GM12878 (cell line): ENCODE measurements around the gene TXNRD1.

ENCODE experiments used
- CTCF ChIP-seq, 3 experiments: IDR thresholded peaks in 2 of 3; conservative IDR thresholded peaks in 1 of 3; 2 replicates each; pipeline ENCODE4 v1.5.1; 2011; ENCODE audit warnings: low read depth in 3 of 3, low read length in 3 of 3, mild to moderate bottlenecking in 3 of 3, control low read depth in 2 of 3, moderate library complexity in 2 of 3, inconsistent platforms in 1 of 3, mixed read lengths in 1 of 3; ENCODE audit not compliant: control insufficient read depth in 2 of 3, insufficient read depth in 1 of 3; ENCODE audit errors: extremely low read depth in 1 of 3
- E2F8 ChIP-seq: fragments of 450-650 bp; IDR thresholded peaks from 2 replicates; pipeline ENCODE4 v1.6.1; 2018; ENCODE audit warnings: mild to moderate bottlenecking, low read depth, moderate library complexity; ENCODE audit not compliant: partially characterized antibody
- GABPA ChIP-seq: IDR thresholded peaks from 2 replicates; pipeline ENCODE4 v1.6.1; 2014; ENCODE audit warnings: antibody characterized with exemption, low read depth, mild to moderate bottlenecking, inconsistent platforms
- HCFC1 ChIP-seq: fragments of 150-350 bp; IDR thresholded peaks from 2 replicates; pipeline ENCODE4 v1.6.1; 2014; ENCODE audit warnings: low read length
- IRF4 ChIP-seq: IDR thresholded peaks from 2 replicates; pipeline ENCODE4 v1.6.1; 2011; ENCODE audit warnings: low read depth, low read length
- JUNB ChIP-seq: IDR thresholded peaks from 2 replicates; pipeline ENCODE4 v1.6.1; 2016; ENCODE audit warnings: antibody characterized with exemption, mild to moderate bottlenecking
- NR2F1 ChIP-seq: fragments of 450-650 bp; conservative IDR thresholded peaks from 2 replicates; pipeline ENCODE4 v1.6.1; 2017; ENCODE audit warnings: mild to moderate bottlenecking
- POLR2A ChIP-seq: IDR thresholded peaks from 2 replicates; pipeline ENCODE4 v1.6.1; 2011; ENCODE audit warnings: low read depth, mild to moderate bottlenecking, low read length
- POLR2AphosphoS2 ChIP-seq: IDR thresholded peaks from 2 replicates; pipeline ENCODE4 v1.6.1; 2011; ENCODE audit warnings: low read depth, mild to moderate bottlenecking, low read length, improper control_type of control experiment, moderate library complexity
- POLR2AphosphoS5 ChIP-seq: IDR thresholded peaks from 2 replicates; pipeline ENCODE4 v1.6.1; 2011; ENCODE audit warnings: mild to moderate bottlenecking, low read length, inconsistent platforms
- SMC3 ChIP-seq: IDR thresholded peaks from 2 replicates; pipeline ENCODE4 v1.6.1; 2011; ENCODE audit warnings: low read length, improper control_type of control experiment, borderline replicate concordance
- SREBF1 ChIP-seq: IDR thresholded peaks from 2 replicates; pipeline ENCODE4 v1.6.1; 2012; ENCODE audit warnings: mild to moderate bottlenecking, low read length
- TF ChIP-seq, protein P1 (sequence below): IDR thresholded peaks from 2 replicates; pipeline ENCODE4 v1.6.1; 2011; ENCODE audit warnings: mild to moderate bottlenecking, low read depth, low read length, moderate library complexity; ENCODE audit not compliant: insufficient replicate concordance

GRCh38 chr12:104258476-104259067 lies 43.0 kb downstream of the TXNRD1 start:
- no peak for TF ChIP-seq JUNB
- TF ChIP-seq CTCF (IDR thresholded peaks at IDR 0.05 in 2 of 3, conservative IDR thresholded peaks at IDR 0.05 in 1 of 3; ENCODE audit: control insufficient read depth in 2 of 3, extremely low read depth in 1 of 3, insufficient read depth in 1 of 3, low read depth in 3 of 3, low read length in 3 of 3), result no peak
- no peak for TF ChIP-seq POLR2A
- no peak for TF ChIP-seq POLR2AphosphoS5
- TF ChIP-seq GABPA, result no peak
- TF ChIP-seq HCFC1, result no peak
- TF ChIP-seq, protein P1, sequence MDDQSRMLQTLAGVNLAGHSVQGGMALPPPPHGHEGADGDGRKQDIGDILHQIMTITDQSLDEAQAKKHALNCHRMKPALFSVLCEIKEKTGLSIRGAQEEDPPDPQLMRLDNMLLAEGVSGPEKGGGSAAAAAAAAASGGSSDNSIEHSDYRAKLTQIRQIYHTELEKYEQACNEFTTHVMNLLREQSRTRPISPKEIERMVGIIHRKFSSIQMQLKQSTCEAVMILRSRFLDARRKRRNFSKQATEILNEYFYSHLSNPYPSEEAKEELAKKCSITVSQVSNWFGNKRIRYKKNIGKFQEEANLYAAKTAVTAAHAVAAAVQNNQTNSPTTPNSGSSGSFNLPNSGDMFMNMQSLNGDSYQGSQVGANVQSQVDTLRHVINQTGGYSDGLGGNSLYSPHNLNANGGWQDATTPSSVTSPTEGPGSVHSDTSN, result no peak
- no peak for TF ChIP-seq SREBF1
- no peak for TF ChIP-seq IRF4
- TF ChIP-seq POLR2AphosphoS2, result no peak
- TF ChIP-seq NR2F1, result no peak
- no peak for TF ChIP-seq E2F8
- no peak for TF ChIP-seq SMC3
